ENCODE data around the gene MEIS2. TPM values are rescaled to one million over a fixed set of nuclear protein-coding genes. Genes with fewer than 3 reads are reported as not detected.

Gene MEIS2
- total RNA-seq, 4 donors from 2014 or later: 14.8 to 28.4 (median 20.4) TPM

GRCh38 chr15:36911322-36911944 lies 188.9 kb downstream of the MEIS2 start:
- Histone ChIP-seq H3K27me3 (no peaks in the 10 kb centered on the region), H3K27ac (no peak overlapping the region), H3K9me3 (no peaks in the 10 kb centered on the region), H3K36me3 (no peaks in the 10 kb centered on the region), H3K4me3 (replicated peaks in 1 of 3) (no peak overlapping the region), H3K4me1 (no peaks in the 10 kb centered on the region)
- intact Hi-C loops (cut with DNase I): no loop called here
- TF ChIP-seq CTCF (IDR thresholded peaks at IDR 0.05) (no peak), POLR2A (IDR thresholded peaks at IDR 0.05) (no peak)
- WGBS, 2 donors: 85 to 90% methylated on average over 5 of the region's 5 CpGs
- no peak for DNase-seq

GRCh38 chr15:36908991-36909390 lies 191.4 kb downstream of the MEIS2 start:
- intact Hi-C loops (cut with DNase I): no loop called here
- Histone ChIP-seq H3K27ac (no peak overlapping the region), H3K9me3 (no peaks in the 10 kb centered on the region), H3K36me3 (no peaks in the 10 kb centered on the region), H3K27me3 (no peaks in the 10 kb centered on the region), H3K4me1 (no peaks in the 10 kb centered on the region), H3K4me3 (replicated peaks in 1 of 3) (no peak overlapping the region)
- no peak for TF ChIP-seq CTCF (IDR thresholded peaks at IDR 0.05)
- TF ChIP-seq POLR2A (IDR thresholded peaks at IDR 0.05): no peak
- no peak for DNase-seq
- 90 to 92% methylated on average over 4 of the region's 4 CpGs for WGBS, 2 donors

- H3K4me3 ChIP-seq (replicated peaks in 1 of 3): no peak overlapping the region
- H3K9me3 ChIP-seq: no peaks in the 10 kb centered on the region
- no peak overlapping the region for H3K27ac ChIP-seq
- no peak for DNase-seq
- H3K36me3 ChIP-seq: no peaks in the 10 kb centered on the region
- no peaks in the 10 kb centered on the region for H3K27me3 ChIP-seq
- TF ChIP-seq CTCF (IDR thresholded peaks at IDR 0.05) (no peak), POLR2A (IDR thresholded peaks at IDR 0.05) (no peak)
- H3K4me1 ChIP-seq: no peaks in the 10 kb centered on the region
- intact Hi-C loops (cut with DNase I): no loop called here
- 65 to 72% methylated on average over 3 of the region's 3 CpGs for WGBS, 2 donors
Observed at GRCh38 chr15:36907295-36907694, 193.1 kb downstream of the MEIS2 start.

GRCh38 chr15:36905908-36906307 lies 194.4 kb downstream of the MEIS2 start:
- no peaks in the 10 kb centered on the region for H3K27me3 ChIP-seq
- no peaks in the 10 kb centered on the region for H3K9me3 ChIP-seq
- WGBS, 2 donors: 73 to 84% methylated on average over 5 of the region's 5 CpGs
- no peak overlapping the region for H3K27ac ChIP-seq
- H3K36me3 ChIP-seq: no peaks in the 10 kb centered on the region
- no peak for TF ChIP-seq POLR2A (IDR thresholded peaks at IDR 0.05)
- no peak for TF ChIP-seq CTCF (IDR thresholded peaks at IDR 0.05)
- no peak for DNase-seq
- no peak overlapping the region for H3K4me3 ChIP-seq (replicated peaks in 1 of 3)
- no peaks in the 10 kb centered on the region for H3K4me1 ChIP-seq
- intact Hi-C loops (cut with DNase I): no loop called here

GRCh38 chr15:36904715-36905114 lies 195.6 kb downstream of the MEIS2 start:
- Histone ChIP-seq H3K27ac (no peak overlapping the region), H3K27me3 (no peaks in the 10 kb centered on the region), H3K4me3 (replicated peaks in 1 of 3) (no peak overlapping the region), H3K36me3 (no peaks in the 10 kb centered on the region), H3K9me3 (no peaks in the 10 kb centered on the region), H3K4me1 (no peaks in the 10 kb centered on the region)
- intact Hi-C loops (cut with DNase I): no loop called here
- DNase-seq: no peak
- 76 to 78% methylated on average over 3 of the region's 3 CpGs for WGBS, 2 donors
- TF ChIP-seq CTCF (IDR thresholded peaks at IDR 0.05) (no peak), POLR2A (IDR thresholded peaks at IDR 0.05) (no peak)

Data from thyroid gland (tissue), 4 donors.